Uterus (tissue), 4 donors: ENCODE data around the gene KIRREL3. TPM values are rescaled to one million over a fixed set of nuclear protein-coding genes. Genes with fewer than 3 reads are reported as not detected.

Source experiments
- DNase-seq, 2 donors: peaks; one replicate each; pipeline ENCODE4 v3.0.0-alpha.2; 2019 to 2020
- H3K27ac ChIP-seq, 2 donors: fragments of 200-600 bp; sonication (generic); 1 replicate in 1 of 2; 2 replicates in 1 of 2; pipeline ENCODE4 v1.5.1; 2016 to 2018
- H3K27me3 ChIP-seq, 2 donors: fragments of 200-600 bp; sonication (generic); one replicate each; pipeline ENCODE4 v1.5.1; 2018 to 2019; ENCODE audit warnings: control low read depth in 1 of 2
- H3K36me3 ChIP-seq, 2 donors: fragments of 200-600 bp; sonication (generic); one replicate each; pipeline ENCODE4 v1.5.1; 2019; ENCODE audit warnings: control low read depth in 1 of 2
- H3K4me1 ChIP-seq, 2 donors: fragments of 200-600 bp; sonication (generic); one replicate each; pipeline ENCODE4 v1.5.1; 2018 to 2019; ENCODE audit warnings: control low read depth in 1 of 2
- H3K4me3 ChIP-seq, 2 donors: fragments of 200-600 bp; sonication (generic); 1 replicate in 1 of 2; 2 replicates in 1 of 2; pipeline ENCODE4 v1.5.1; 2018 to 2019; ENCODE audit warnings: mild to moderate bottlenecking in 1 of 2
- H3K9me3 ChIP-seq, 2 donors: fragments of 200-600 bp; sonication (generic); one replicate each; pipeline ENCODE4 v1.5.1; 2019; ENCODE audit warnings: control low read depth in 1 of 2
- POLR2A ChIP-seq, 2 donors: fragments of 450-650 bp; IDR thresholded peaks; one replicate each; pipeline ENCODE4 v1.6.1; 2016; ENCODE audit warnings: antibody characterized with exemption in 2 of 2, mild to moderate bottlenecking in 1 of 2, moderate library complexity in 1 of 2
- intact Hi-C: fragments of 100-400 bp; cut with DNase I; formaldehyde crosslinking; loops from one replicate; pipeline ENCODE4 v1.15.1; 2023; ENCODE audit warnings: low total_unique reads
- total RNA-seq, 4 donors: library from RNA; depleted of rRNA in 3 of 4; stranded (reverse); fragments of >200 nt in 3 of 4; gene quantifications; one replicate each; pipeline versions ENCODE4 v1.1.0 to v1.2.4, GENCODE V29; 2014 to 2023
- TF ChIP-seq, protein P1 (sequence below), 4 experiments: fragments of 200-600 bp in 2 of 4; fragments of 450-650 bp in 2 of 4; sonication (generic) in 2 of 4; IDR thresholded peaks; one replicate each; pipeline ENCODE4 v1.5.1; 2016 to 2019; ENCODE audit warnings: antibody characterized with exemption in 4 of 4, mild to moderate bottlenecking in 2 of 4, moderate library complexity in 1 of 4
- donor health status: DM: yes; HTN: yes; CAD: no.

The KIRREL3 gene
- total RNA-seq, 4 donors from 2014 or later, result 10.0 TPM; not detected in 3

DNA sequence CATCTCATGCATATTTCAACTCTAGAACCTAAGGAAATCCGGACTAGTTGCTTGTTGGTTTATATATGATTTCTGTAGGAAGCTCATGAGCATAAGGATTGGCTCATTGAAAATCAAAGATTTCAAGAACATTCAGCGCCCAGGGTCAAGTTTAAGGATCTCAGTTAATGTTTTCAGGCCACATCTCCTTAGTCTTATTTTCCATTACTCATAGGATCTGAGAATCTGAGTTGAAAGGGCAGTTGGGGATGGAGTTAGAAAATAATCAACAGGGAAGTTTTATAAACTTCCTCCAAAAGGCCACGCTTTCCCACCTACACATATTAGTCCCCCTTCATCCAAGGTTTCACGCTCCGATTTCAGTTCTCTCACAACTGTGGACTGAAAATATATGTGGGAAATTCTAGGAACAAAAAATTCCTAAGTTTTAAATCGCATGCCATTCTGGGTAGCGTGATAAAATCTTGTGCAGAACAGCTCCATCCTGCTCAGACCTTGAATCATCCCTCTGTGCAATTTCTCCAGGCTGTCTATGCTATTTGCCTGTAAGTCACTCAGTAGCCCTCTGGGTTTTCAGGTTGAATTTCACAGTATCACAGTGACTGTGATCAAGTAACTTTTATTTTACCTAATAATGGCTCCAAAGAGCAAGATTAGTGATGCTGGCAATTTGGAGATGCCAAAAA lies 160.2 kb downstream of the KIRREL3 start:
- H3K9me3 ChIP-seq, result no peaks in the 10 kb centered on the region
- no peak for TF ChIP-seq POLR2A (IDR thresholded peaks at IDR 0.05)
- TF ChIP-seq, protein P1, sequence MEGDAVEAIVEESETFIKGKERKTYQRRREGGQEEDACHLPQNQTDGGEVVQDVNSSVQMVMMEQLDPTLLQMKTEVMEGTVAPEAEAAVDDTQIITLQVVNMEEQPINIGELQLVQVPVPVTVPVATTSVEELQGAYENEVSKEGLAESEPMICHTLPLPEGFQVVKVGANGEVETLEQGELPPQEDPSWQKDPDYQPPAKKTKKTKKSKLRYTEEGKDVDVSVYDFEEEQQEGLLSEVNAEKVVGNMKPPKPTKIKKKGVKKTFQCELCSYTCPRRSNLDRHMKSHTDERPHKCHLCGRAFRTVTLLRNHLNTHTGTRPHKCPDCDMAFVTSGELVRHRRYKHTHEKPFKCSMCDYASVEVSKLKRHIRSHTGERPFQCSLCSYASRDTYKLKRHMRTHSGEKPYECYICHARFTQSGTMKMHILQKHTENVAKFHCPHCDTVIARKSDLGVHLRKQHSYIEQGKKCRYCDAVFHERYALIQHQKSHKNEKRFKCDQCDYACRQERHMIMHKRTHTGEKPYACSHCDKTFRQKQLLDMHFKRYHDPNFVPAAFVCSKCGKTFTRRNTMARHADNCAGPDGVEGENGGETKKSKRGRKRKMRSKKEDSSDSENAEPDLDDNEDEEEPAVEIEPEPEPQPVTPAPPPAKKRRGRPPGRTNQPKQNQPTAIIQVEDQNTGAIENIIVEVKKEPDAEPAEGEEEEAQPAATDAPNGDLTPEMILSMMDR (IDR thresholded peaks at IDR 0.05), result no peak
- no peaks in the 10 kb centered on the region for H3K4me1 ChIP-seq
- H3K27ac ChIP-seq, result no peak overlapping the region
- intact Hi-C loops, result no loop called here
- H3K36me3 ChIP-seq, result no peaks in the 10 kb centered on the region
- no peak overlapping the region for H3K4me3 ChIP-seq
- no peaks in the 10 kb centered on the region for H3K27me3 ChIP-seq
- no peak for DNase-seq

DNA sequence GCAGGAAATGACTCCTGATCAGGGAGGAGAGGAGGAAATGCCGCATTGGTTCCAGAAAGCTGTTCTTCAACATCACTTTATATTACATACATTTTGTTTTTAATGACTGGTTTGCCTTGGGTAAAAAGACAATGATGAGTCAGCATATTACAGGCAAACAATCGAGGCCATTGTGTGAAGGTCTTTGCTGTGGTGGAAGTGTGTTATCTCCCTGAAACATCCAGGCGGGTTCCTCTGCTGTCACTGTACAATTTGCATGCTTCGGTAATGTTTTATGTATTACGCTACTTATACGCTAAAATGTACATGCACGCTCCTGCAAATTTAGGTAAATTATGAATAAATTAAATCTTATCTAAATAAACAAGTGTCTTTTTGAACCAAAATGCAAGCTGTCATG lies 161.1 kb downstream of the KIRREL3 start:
- H3K4me1 ChIP-seq, result no peaks in the 10 kb centered on the region
- no peak overlapping the region for H3K4me3 ChIP-seq
- DNase-seq, result no peak
- intact Hi-C loops, result no loop called here
- no peaks in the 10 kb centered on the region for H3K27me3 ChIP-seq
- TF ChIP-seq POLR2A (IDR thresholded peaks at IDR 0.05), result no peak
- TF ChIP-seq, protein P1 (IDR thresholded peaks at IDR 0.05), result no peak
- H3K27ac ChIP-seq, result no peak overlapping the region
- H3K36me3 ChIP-seq, result no peaks in the 10 kb centered on the region
- H3K9me3 ChIP-seq, result no peaks in the 10 kb centered on the region

DNA sequence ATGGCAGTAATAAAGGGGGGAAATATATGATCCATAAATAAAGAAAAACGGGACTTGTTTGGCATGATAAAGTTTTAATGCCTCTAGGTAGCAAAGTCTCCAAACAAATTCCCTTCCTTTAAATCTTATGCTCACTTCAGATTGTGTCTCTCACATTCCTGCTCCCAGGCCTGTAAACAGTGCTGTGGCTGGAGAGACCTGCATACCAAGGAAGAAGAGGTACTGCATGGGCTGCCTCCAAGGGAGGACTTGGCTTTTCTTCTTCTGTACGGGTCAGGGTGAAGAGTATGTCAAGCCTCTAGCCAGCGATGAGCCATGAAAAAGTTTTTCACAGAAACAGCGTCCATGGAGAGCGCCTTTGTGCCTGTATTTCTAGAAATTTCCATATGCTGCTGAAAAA lies 161.8 kb downstream of the KIRREL3 start:
- intact Hi-C loops, result no loop called here
- TF ChIP-seq, protein P1 (IDR thresholded peaks at IDR 0.05), result no peak
- no peak for TF ChIP-seq POLR2A (IDR thresholded peaks at IDR 0.05)
- Histone ChIP-seq H3K4me1 (no peaks in the 10 kb centered on the region), H3K27me3 (no peaks in the 10 kb centered on the region), H3K9me3 (no peaks in the 10 kb centered on the region), H3K36me3 (no peaks in the 10 kb centered on the region), H3K27ac (no peak overlapping the region), H3K4me3 (no peak overlapping the region)
- DNase-seq, result no peak

DNA sequence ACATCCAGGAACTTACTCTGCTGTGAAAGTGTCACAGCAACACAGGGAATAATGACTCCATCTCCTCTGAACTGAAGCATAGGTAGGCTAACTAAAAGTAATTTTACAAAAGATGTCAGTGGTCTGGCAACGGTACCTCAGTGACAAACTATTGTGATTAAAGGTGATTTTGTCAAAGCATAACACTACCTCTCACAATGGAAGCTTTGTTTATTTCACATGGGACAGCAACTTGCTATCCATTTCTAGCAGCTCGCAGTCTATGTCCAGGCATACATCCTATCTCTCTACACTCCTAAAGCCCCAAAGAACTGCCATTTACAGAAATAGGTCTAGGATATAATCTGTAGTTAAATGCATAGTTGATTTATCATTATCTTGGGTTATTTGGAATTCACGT lies 163.0 kb downstream of the KIRREL3 start:
- intact Hi-C loops, result no loop called here
- H3K9me3 ChIP-seq, result no peaks in the 10 kb centered on the region
- no peak overlapping the region for H3K4me3 ChIP-seq
- no peaks in the 10 kb centered on the region for H3K36me3 ChIP-seq
- no peak for TF ChIP-seq POLR2A (IDR thresholded peaks at IDR 0.05)
- TF ChIP-seq, protein P1 (IDR thresholded peaks at IDR 0.05), result no peak
- no peaks in the 10 kb centered on the region for H3K4me1 ChIP-seq
- H3K27ac ChIP-seq, result no peak overlapping the region
- DNase-seq, result no peak
- no peaks in the 10 kb centered on the region for H3K27me3 ChIP-seq

DNA sequence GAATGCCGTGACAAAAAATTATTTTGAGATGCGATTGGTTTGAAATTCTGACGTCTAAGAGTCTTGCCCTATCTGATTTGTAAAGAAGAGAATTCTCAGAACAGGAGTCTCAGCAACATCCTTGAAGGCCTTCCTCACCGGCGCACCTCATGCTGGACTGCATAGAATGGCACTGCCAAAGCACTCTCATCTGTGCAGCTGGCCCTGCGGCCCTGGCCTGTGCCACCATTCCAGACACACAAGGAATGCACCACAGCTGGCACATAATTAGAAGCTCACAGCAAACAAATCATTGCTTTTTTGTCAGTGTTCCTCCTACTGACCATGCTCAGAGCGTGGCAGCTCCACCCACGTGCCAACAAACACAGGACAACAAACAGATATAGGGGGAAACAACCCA lies 166.0 kb downstream of the KIRREL3 start:
- Histone ChIP-seq H3K4me1 (no peaks in the 10 kb centered on the region), H3K4me3 (no peak overlapping the region), H3K36me3 (no peaks in the 10 kb centered on the region), H3K27me3 (no peaks in the 10 kb centered on the region), H3K27ac (no peak overlapping the region), H3K9me3 (no peaks in the 10 kb centered on the region)
- TF ChIP-seq POLR2A (IDR thresholded peaks at IDR 0.05), result no peak
- TF ChIP-seq, protein P1 (IDR thresholded peaks at IDR 0.05), result no peak
- intact Hi-C loops, result no loop called here
- DNase-seq, result no peak
